Pancreas (tissue), 10 donors: ENCODE measurements around the gene SBF1. TPM values are rescaled to one million over a fixed set of nuclear protein-coding genes. Genes with fewer than 3 reads are reported as not detected.

Experiments used
- ATAC-seq, 4 donors: fragments of 200-7000 bp; cut with Tn5 transposase; one replicate each; pipeline versions ENCODE4 v1.8.0 to v1.9.1; 2020; ENCODE audit warnings: mild to moderate bottlenecking in 4 of 4, moderate library complexity in 4 of 4
- DNase-seq, 6 donors: peaks; one replicate each; pipeline ENCODE4 v3.0.0-alpha.2; 2020
- FAIRE-seq: peaks from 2 replicates; lab custom pipeline; 2012; peaks lifted over from hg19 to GRCh38; lab: Jason Lieb, UNC
- H3K27ac ChIP-seq, 4 donors: fragments of 200-600 bp; sonication (generic); 1 replicate in 3 of 4; 2 replicates in 1 of 4; pipeline versions ENCODE4 v1.5.0 to v1.8.0; 2020
- H3K27me3 ChIP-seq, 4 donors: fragments of 200-600 bp; one replicate each; pipeline ENCODE4 v1.8.0; 2021
- H3K36me3 ChIP-seq, 3 donors: fragments of 200-600 bp; sonication (generic) in 1 of 3; one replicate each; pipeline versions ENCODE4 v1.5.0 to v1.8.0; 2020 to 2021
- H3K4me1 ChIP-seq, 3 donors: fragments of 200-600 bp; one replicate each; pipeline ENCODE4 v1.8.0; 2021
- H3K4me3 ChIP-seq, 4 donors: fragments of 200-600 bp; sonication (generic) in 2 of 4; one replicate each; pipeline versions ENCODE4 v1.5.0 to v1.8.0; 2020 to 2021
- H3K9me3 ChIP-seq, 4 donors: fragments of 200-600 bp; one replicate each; pipeline ENCODE4 v1.8.0; 2021
- CTCF ChIP-seq, 4 donors: fragments of 200-600 bp; sonication (generic) in 3 of 4; IDR thresholded peaks; one replicate each; pipeline versions ENCODE4 v1.5.0 to v1.8.0; 2021; ENCODE audit warnings: antibody characterized with exemption in 4 of 4
- WGBS, 2 donors: extraction: QIAGEN DNeasy Blood & Tissue Kit; methylation state at CpG; one replicate each; pipeline ENCODE4 v1.1.7; 2013; 5-methylcytosine and 5-hydroxymethylcytosine counted together
- intact Hi-C, 3 donors: fragments of 100-400 bp; cut with DNase I; formaldehyde crosslinking; loops; one replicate each; pipeline versions ENCODE4 v1.11.1 to v1.14.2; 2022
- polyA plus RNA-seq, 2 donors: library from polyadenylated mRNA; stranded (reverse); fragments of 200-250 nt; gene quantifications; one replicate each; pipeline ENCODE4 v1.2.3, GENCODE V29; 2013
- total RNA-seq, 6 donors: library from RNA; stranded (reverse); fragmentation: NEBNext Ultra II Directional in 4 of 6; extraction: Animal tissue kit (Norgen Biotek cat#: 25700) in 4 of 6; gene quantifications; one replicate each; pipeline versions ENCODE4 v1.2.1 to v1.2.4, GENCODE V29; 2021 to 2023
- donor health status: healthy with polysubstance abuse.
- donor health status: DM: no; HTN: no; CAD: no; lungs with moderate emphysema.
- donor health status: DM: no; HTN: no; CAD: no.
- donor health status: control.
- donor health status: control.
- donor health status: Bipolar disorder and iron deficiency.
- donor health status: DM: yes; HTN: yes; CAD: no.
- donor health status: DM: no; HTN: no; CAD: no.
- donor health status: DM: no; HTN: no; CAD: no.
- donor health status: DM: yes; HTN: yes; CAD: no.

Gene SBF1
- total and polyA plus RNA-seq, 8 donors, result 36.8 to 76.5 (median 56.1) TPM

DNA sequence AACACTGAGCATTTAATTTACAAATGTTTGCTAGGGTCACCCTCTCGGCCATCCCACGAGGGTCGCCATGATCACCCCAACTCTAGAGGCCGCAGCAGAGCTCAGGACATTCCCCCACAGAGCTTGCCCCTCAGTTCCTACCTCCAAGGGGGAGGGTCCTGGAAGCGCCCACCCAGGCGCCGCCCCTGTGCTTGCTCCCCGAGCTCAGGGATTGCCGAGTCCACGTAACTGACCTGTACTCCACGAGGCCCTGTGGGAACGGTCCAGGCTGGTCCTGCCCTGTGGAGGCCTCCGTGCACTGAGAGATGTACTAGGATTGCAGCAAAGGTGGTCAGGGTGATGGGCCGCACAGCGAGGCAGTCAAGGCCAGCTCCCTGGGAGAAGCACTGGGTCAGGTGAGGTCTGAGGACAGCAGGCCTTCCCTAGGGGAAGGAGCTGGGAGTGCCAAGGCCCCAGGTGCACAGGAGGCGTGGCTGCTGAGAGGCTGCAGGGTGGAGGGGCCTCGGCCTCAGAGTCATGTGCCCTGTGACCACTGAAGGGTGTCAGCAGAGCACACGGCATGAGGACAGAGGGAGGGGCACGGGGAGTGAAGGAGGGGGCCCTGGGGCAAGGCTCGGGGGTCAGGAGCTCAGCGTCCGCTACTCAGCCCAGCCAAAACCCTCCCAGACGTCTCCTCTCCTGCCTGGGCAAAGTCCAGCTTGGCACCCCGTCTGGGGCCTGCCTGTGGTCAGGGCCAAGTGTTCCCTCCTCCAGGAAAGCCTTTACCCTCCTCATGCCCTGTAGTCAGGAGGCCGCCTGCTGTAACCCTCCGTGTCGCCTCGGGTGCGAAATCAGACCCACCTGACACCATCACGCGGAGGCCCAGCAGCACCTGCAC lies 9.4 kb upstream of the SBF1 start:
- intact Hi-C loops, result no loop called here
- peak; percentile 59 to 77 (median 76) for ATAC-seq
- peak; percentile 78 to 93 (median 92) for DNase-seq

GRCh38 chr22:50483556-50483955 lies 8.7 kb upstream of the SBF1 start:
- no peaks in the 10 kb centered on the region for H3K27me3 ChIP-seq
- 44 to 51% methylated on average over 8 of the region's 8 CpGs for WGBS, 2 donors
- H3K9me3 ChIP-seq, result no peaks in the 10 kb centered on the region
- H3K36me3 ChIP-seq, result no peaks in the 10 kb centered on the region
- peak in 2 of 6 donors; percentile 63 to 76 for DNase-seq
- no peak for ATAC-seq
- intact Hi-C loops, result no loop called here
- TF ChIP-seq CTCF (IDR thresholded peaks at IDR 0.05), result no peak
- peaks cover 0 to 14% (median 0%) of the 10 kb centered on the region in 3 donors for H3K4me1 ChIP-seq
- H3K27ac ChIP-seq, result peak overlapping the region; percentile 78 to 82 (median 81)
- FAIRE-seq, result no peak
- peak overlapping the region in 3 of 4 donors; percentile 33 to 60 (median 57) for H3K4me3 ChIP-seq

More for the DNA sequence above, 9.4 kb upstream of the SBF1 start:
- Histone ChIP-seq H3K4me3 (peak overlapping the region in 3 of 4 donors; percentile 33 to 60 (median 57)), H3K27me3 (no peaks in the 10 kb centered on the region), H3K4me1 (peaks cover 0 to 14% (median 0%) of the 10 kb centered on the region in 3 donors), H3K36me3 (no peaks in the 10 kb centered on the region), H3K9me3 (no peaks in the 10 kb centered on the region), H3K27ac (peak overlapping the region; percentile 78 to 82 (median 81))
- no peak for FAIRE-seq
- WGBS, 2 donors, result 38 to 39% methylated on average over 29 to 31 of the region's 31 CpGs
- TF ChIP-seq CTCF (IDR thresholded peaks at IDR 0.05), result no peak

GRCh38 chr22:50483106-50483505 lies 8.3 kb upstream of the SBF1 start:
- no peak for FAIRE-seq
- Histone ChIP-seq H3K27ac (peak overlapping the region; percentile 10 to 82 (median 80)), H3K36me3 (no peaks in the 10 kb centered on the region), H3K27me3 (no peaks in the 10 kb centered on the region), H3K4me1 (peaks cover 0 to 14% (median 0%) of the 10 kb centered on the region in 3 donors), H3K9me3 (no peaks in the 10 kb centered on the region), H3K4me3 (peak overlapping the region in 3 of 4 donors; percentile 33 to 60 (median 57))
- no peak for ATAC-seq
- DNase-seq, result peak in 2 of 6 donors; percentile 53 to 75
- no peak for TF ChIP-seq CTCF (IDR thresholded peaks at IDR 0.05)
- 36 to 37% methylated on average over 10 of the region's 10 CpGs for WGBS, 2 donors
- intact Hi-C loops, result no loop called here

DNA sequence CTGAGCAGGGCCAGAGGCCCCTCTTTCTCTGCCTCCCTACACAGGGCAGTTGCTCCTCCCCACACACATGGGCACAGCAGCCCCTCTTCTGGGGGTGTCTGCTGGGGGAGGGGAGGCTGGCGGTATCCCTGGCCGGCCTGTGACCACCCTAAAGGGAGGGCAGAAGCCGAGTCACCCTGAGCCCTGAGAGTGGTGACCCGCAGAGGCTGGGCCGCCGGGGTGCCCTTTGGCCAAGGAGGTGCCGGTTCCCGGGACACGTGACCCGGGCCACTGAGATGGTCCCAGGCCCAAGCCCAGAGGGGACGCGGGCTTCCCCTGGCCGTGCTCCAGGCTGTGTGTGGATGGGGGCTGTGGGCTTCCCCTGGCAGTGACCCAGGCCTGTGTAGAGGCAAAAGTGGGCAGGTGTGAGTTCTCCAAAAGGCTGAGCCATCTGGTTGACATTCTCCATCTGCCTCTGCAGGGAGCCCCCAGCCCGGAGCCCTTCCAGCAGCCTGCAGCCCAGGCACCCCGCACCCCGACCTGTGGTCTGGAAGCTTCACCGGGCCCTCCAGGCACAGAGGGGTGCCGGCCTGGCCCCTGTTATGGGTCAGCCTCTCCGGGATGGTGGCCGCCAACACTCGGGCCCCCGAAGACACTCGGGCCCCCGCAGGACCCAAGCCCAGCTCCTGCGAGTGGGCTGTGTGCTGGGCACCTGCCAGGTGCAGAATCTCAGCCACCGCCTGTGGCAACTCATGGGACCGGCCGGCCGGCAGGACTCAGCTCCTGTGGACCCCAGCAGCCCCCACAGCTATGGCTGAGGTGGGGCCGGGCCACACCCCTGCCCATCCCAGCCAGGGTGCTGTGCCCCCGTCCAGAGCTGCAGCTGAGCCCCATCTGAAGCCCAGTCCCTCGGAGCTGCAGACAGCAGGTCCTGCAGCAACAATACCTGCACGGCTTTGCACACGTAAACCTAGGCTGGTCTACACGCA lies 7.6 kb upstream of the SBF1 start:
- Histone ChIP-seq H3K36me3 (no peaks in the 10 kb centered on the region), H3K4me3 (peak overlapping the region; percentile 33 to 60 (median 54)), H3K9me3 (no peaks in the 10 kb centered on the region), H3K27ac (peak overlapping the region; percentile 41 to 82 (median 80)), H3K27me3 (no peaks in the 10 kb centered on the region), H3K4me1 (peaks cover 0 to 14% (median 0%) of the 10 kb centered on the region in 3 donors)
- intact Hi-C loops, result no loop called here
- ATAC-seq (peak in 2 of 4 donors; percentile 5 to 10), FAIRE-seq (no peak), DNase-seq (peak; percentile 40 to 86 (median 74))
- no peak for TF ChIP-seq CTCF (IDR thresholded peaks at IDR 0.05)
- WGBS, 2 donors, result 28% methylated on average over 35 of the region's 35 CpGs
